HepG2 (cell line): ENCODE results near the gene DNTTIP2. TPM values are rescaled to one million over a fixed set of nuclear protein-coding genes. Genes with fewer than 3 reads are reported as not detected.

ENCODE experiments used
- ATAC-seq: fragments of 200-7000 bp; cut with Tn5 transposase; 3 replicates; pipeline ENCODE4 v1.9.1; 2020; ENCODE audit warnings: mild to moderate bottlenecking, moderate library complexity
- BruUV-seq: library from RNA; stranded (reverse); fragments of 400-500 nt; replicated peaks from 2 replicates; lab custom pipeline; 2021; lab: Mats Ljungman, UMichigan
- CTCF ChIA-PET: fragments of 300-600 bp; formaldehyde crosslinking; extraction: SDS; loops from one replicate; lab custom pipeline; 2021; ENCODE audit warnings: low total read pairs, inconsistent platforms, low intra/inter-chr PET ratio; lab: Yijun Ruan, JAX
- POLR2A ChIA-PET: fragments of 350-600 bp; sonication (Branson Sonifier 250); formaldehyde crosslinking; loops from one replicate; lab custom pipeline; 2020; ENCODE audit warnings: antibody characterized with exemption, inconsistent platforms; lab: Yijun Ruan, JAX
- DNase-seq: peaks from one replicate; pipeline ENCODE4 v3.0.0-alpha.2; 2015; ENCODE audit warnings: low spot score
- FAIRE-seq: peaks from 3 replicates; lab custom pipeline; 2011; peaks lifted over from hg19 to GRCh38; lab: Jason Lieb, UNC
- H2AFZ ChIP-seq: one replicate; pipeline ENCODE4 v1.6.1; 2011; ENCODE audit warnings: low read length, inconsistent platforms
- H3K27ac ChIP-seq: fragments of 300-600 bp; 3 replicates; pipeline ENCODE4 v1.8.0; 2011; ENCODE audit warnings: mixed run types, mild to moderate bottlenecking, mixed read lengths, low read length, inconsistent platforms; ENCODE audit not compliant: insufficient read depth; ENCODE audit errors: extremely low read length
- H3K27me3 ChIP-seq, 2 experiments: fragments of 200-600 bp in 1 of 2; 2 replicates in 1 of 2; 3 replicates in 1 of 2; pipeline versions ENCODE4 v1.6.0 to v1.8.0; 2011; ENCODE audit warnings: low read length in 2 of 2, mild to moderate bottlenecking in 2 of 2, moderate library complexity in 2 of 2, inconsistent platforms in 1 of 2; ENCODE audit not compliant: insufficient read depth in 2 of 2, control insufficient read depth in 1 of 2
- H3K36me3 ChIP-seq, 2 experiments: fragments of 200-600 bp in 1 of 2; replicated peaks in 1 of 2; 2 replicates in 1 of 2; 3 replicates in 1 of 2; pipeline versions ENCODE4 v1.5.1 to v1.8.0; 2011; ENCODE audit warnings: low read length in 2 of 2, inconsistent platforms in 1 of 2; ENCODE audit not compliant: insufficient read depth in 2 of 2, control insufficient read depth in 1 of 2
- H3K4me1 ChIP-seq: 2 replicates; pipeline ENCODE4 v1.5.1; 2012; ENCODE audit warnings: low read length, inconsistent platforms; ENCODE audit not compliant: insufficient read depth
- H3K4me2 ChIP-seq: 2 replicates; pipeline ENCODE4 v1.6.0; 2011; ENCODE audit warnings: low read depth, low read length, inconsistent platforms
- H3K4me3 ChIP-seq, 3 experiments: fragments of 200-600 bp in 1 of 3; sonication (generic), shearing (Covaris generic) in 1 of 3; replicated peaks in 1 of 3; 2 replicates each; pipeline ENCODE4 v1.5.1; 2011 to 2016; ENCODE audit warnings: low read length in 3 of 3, inconsistent platforms in 2 of 3, low read depth in 2 of 3, mild to moderate bottlenecking in 2 of 3, control low read depth in 1 of 3, mixed read lengths in 1 of 3; ENCODE audit not compliant: insufficient read depth in 1 of 3
- H3K79me2 ChIP-seq: one replicate; pipeline ENCODE4 v1.6.1; 2011; ENCODE audit warnings: low read length, inconsistent platforms; ENCODE audit not compliant: insufficient read depth
- H3K9ac ChIP-seq: 2 replicates; pipeline ENCODE4 v1.6.0; 2011; ENCODE audit warnings: mild to moderate bottlenecking, low read depth, low read length, inconsistent platforms; ENCODE audit not compliant: insufficient read depth
- H3K9me3 ChIP-seq: 2 replicates; pipeline ENCODE4 v1.5.1; 2012; ENCODE audit warnings: mild to moderate bottlenecking, low read length
- H4K20me1 ChIP-seq: 2 replicates; pipeline ENCODE4 v1.6.0; 2011; ENCODE audit warnings: inconsistent platforms, mild to moderate bottlenecking, low read length, moderate library complexity; ENCODE audit not compliant: insufficient read depth
- AHR ChIP-seq: IDR thresholded peaks from 2 replicates; pipeline ENCODE4 v1.6.1; 2018; ENCODE audit warnings: missing genetic modification reagents, missing compliant biosample characterization
- ETV5 ChIP-seq: IDR thresholded peaks from 2 replicates; pipeline ENCODE4 v1.6.1; 2018; ENCODE audit warnings: missing biosample characterization, missing genetic modification reagents, inconsistent platforms, borderline replicate concordance
- ETV6 ChIP-seq: sonication (generic); formaldehyde crosslinking; conservative IDR thresholded peaks from 2 replicates; pipeline ENCODE4 v1.4.0; 2020; ENCODE audit warnings: missing genetic modification reagents
- MEIS2 ChIP-seq: sonication (generic); formaldehyde crosslinking; IDR thresholded peaks from 2 replicates; pipeline ENCODE4 v1.9.0; 2021; ENCODE audit warnings: mild to moderate bottlenecking, missing genetic modification reagents
- PAF1 ChIP-seq: IDR thresholded peaks from 2 replicates; pipeline ENCODE4 v1.6.1; 2016; ENCODE audit warnings: missing genetic modification reagents, missing compliant biosample characterization
- RBFOX2 ChIP-seq: fragments of 200-400 bp; formaldehyde crosslinking; IDR thresholded peaks from 2 replicates; pipeline ENCODE4 v1.6.1; 2017; ENCODE audit warnings: low read depth, mild to moderate bottlenecking, low read length
- WIZ ChIP-seq: sonication (generic); formaldehyde crosslinking; IDR thresholded peaks from 2 replicates; pipeline ENCODE4 v1.5.1; 2020; ENCODE audit warnings: mild to moderate bottlenecking, missing genetic modification reagents
- YEATS4 ChIP-seq: sonication (generic); formaldehyde crosslinking; IDR thresholded peaks from 2 replicates; pipeline ENCODE4 v1.4.0; 2020; ENCODE audit warnings: missing genetic modification reagents, borderline replicate concordance
- ZGPAT ChIP-seq: IDR thresholded peaks from 2 replicates; pipeline ENCODE4 v1.6.1; 2016; ENCODE audit warnings: mild to moderate bottlenecking
- ZNF224 ChIP-seq: sonication (generic); formaldehyde crosslinking; IDR thresholded peaks from 2 replicates; pipeline ENCODE4 v1.5.0; 2020; ENCODE audit warnings: mild to moderate bottlenecking, missing genetic modification reagents
- ZNF343 ChIP-seq: sonication (generic); formaldehyde crosslinking; IDR thresholded peaks from 2 replicates; pipeline ENCODE4 v1.4.0; 2020; ENCODE audit warnings: mild to moderate bottlenecking, missing genetic modification reagents
- ZNF350 ChIP-seq: sonication (generic); formaldehyde crosslinking; IDR thresholded peaks from 2 replicates; pipeline ENCODE4 v1.4.0; 2020; ENCODE audit warnings: mild to moderate bottlenecking, low read depth, missing genetic modification reagents, borderline replicate concordance
- ZNF547 ChIP-seq: sonication (generic); formaldehyde crosslinking; IDR thresholded peaks from 2 replicates; pipeline ENCODE4 v1.5.1; 2020; ENCODE audit warnings: mild to moderate bottlenecking, missing genetic modification reagents
- ZNF574 ChIP-seq: sonication (generic); formaldehyde crosslinking; IDR thresholded peaks from 2 replicates; pipeline ENCODE4 v1.4.0; 2020; ENCODE audit warnings: missing genetic modification reagents
- ZNF652 ChIP-seq: IDR thresholded peaks from 2 replicates; pipeline ENCODE4 v1.6.1; 2016; ENCODE audit warnings: low read depth, borderline replicate concordance
- ZNF740 ChIP-seq: sonication (generic); formaldehyde crosslinking; IDR thresholded peaks from 2 replicates; pipeline ENCODE4 v1.4.0; 2020; ENCODE audit warnings: missing genetic modification reagents
- WGBS: methylation state at CpG from one replicate; pipeline ENCODE4 v1.1.6; 2017; ENCODE audit warnings: low lambda C conversion rate; 5-methylcytosine and 5-hydroxymethylcytosine counted together
- in situ Hi-C: cut with HindIII; loops from 2 replicates; pipeline ENCODE4 v1.10.0; 2017; ENCODE audit warnings: low pct_unique_long_range_greater_than_20kb; ENCODE audit not compliant: extremely low pct_ligation_motif_present
- intact Hi-C: fragments of 100-400 bp; cut with micrococcal nuclease; formaldehyde crosslinking; loops from one replicate; pipeline ENCODE4 v1.10.0; 2022; ENCODE audit not compliant: unreplicated experiment
- polyA plus RNA-seq, 8 experiments: library from polyadenylated mRNA; depleted of rRNA in 3 of 8; stranded (reverse) in 7 of 8; unstranded in 1 of 8; fragments of >200 nt; fragmentation: Illumina TruSeq in 4 of 8; extraction: Trizol in 4 of 8; gene quantifications; 2 replicates each; pipeline versions ENCODE4 v1.2.1 to v1.2.3, GENCODE V29; 2011 to 2016; ENCODE audit warnings: low read depth in 4 of 8, missing spikeins in 1 of 8, mixed read lengths in 1 of 8; ENCODE audit not compliant: insufficient read depth in 1 of 8
- total RNA-seq, 5 experiments: library from RNA; depleted of rRNA; stranded (reverse); fragments of >200 nt; fragmentation: Illumina TruSeq; extraction: Trizol; gene quantifications; 2 replicates each; pipeline ENCODE4 v1.2.3, GENCODE V29; 2016; ENCODE audit warnings: low read depth in 1 of 5

The DNTTIP2 gene
- total and polyA plus RNA-seq, 2 of the 13 experiments (the other 11 are each of a cell fraction or from before 2014, with no cell fraction given), result 11.4 to 63.3 TPM

GRCh38 chr1:93840956-93841482, 38.0 kb downstream of the DNTTIP2 start:
- H3K4me1 ChIP-seq, result peaks cover 14% of the 10 kb centered on the region
- no peaks in the 10 kb centered on the region for H4K20me1 ChIP-seq
- no peak overlapping the region for H3K4me3 ChIP-seq
- ChIA-PET CTCF (no interaction called here), POLR2A (no interaction called here)
- intact Hi-C loops (loop anchor here (10.0 kb wide), 1 partner anchor 536 kb away; no protein-coding TSS in a partner anchor), in situ Hi-C loops (no loop called here)
- no peak overlapping the region for H3K9ac ChIP-seq
- no peak for ATAC-seq
- no peak for TF ChIP-seq ETV5 (CRISPR knock-in tag)
- TF ChIP-seq RBFOX2, result no peak
- no peak for TF ChIP-seq WIZ (CRISPR knock-in tag)
- TF ChIP-seq ETV6 (CRISPR knock-in tag), result no peak
- no peak for TF ChIP-seq ZGPAT
- WGBS, result 93% methylated on average over 4 of the region's 4 CpGs
- H3K27me3 ChIP-seq, result no peaks in the 10 kb centered on the region; a peak in 2 of 5 replicates
- no peak overlapping the region for H2AFZ ChIP-seq
- no peaks in the 10 kb centered on the region for H3K36me3 ChIP-seq
- no peaks in the 10 kb centered on the region for H3K79me2 ChIP-seq
- H3K9me3 ChIP-seq, result no peaks in the 10 kb centered on the region
- FAIRE-seq, result no peak
- H3K4me2 ChIP-seq, result no peak overlapping the region
- no TSS peak for BruUV-seq
- no peak overlapping the region for H3K27ac ChIP-seq
- no peak for DNase-seq

- FAIRE-seq (no peak), DNase-seq (no peak), ATAC-seq (no peak)
- intact Hi-C loops (loop anchor here (10.0 kb wide), 1 partner anchor 535 kb away; no protein-coding TSS in a partner anchor), in situ Hi-C loops (no loop called here)
- Histone ChIP-seq H2AFZ (no peak overlapping the region), H3K9me3 (no peaks in the 10 kb centered on the region), H3K9ac (no peak overlapping the region), H3K4me3 (no peak overlapping the region), H3K27me3 (no peaks in the 10 kb centered on the region; a peak in 1 of 5 replicates), H3K36me3 (no peaks in the 10 kb centered on the region), H3K27ac (no peak overlapping the region), H3K4me2 (no peak overlapping the region), H3K79me2 (no peaks in the 10 kb centered on the region), H3K4me1 (peaks cover 9% of the 10 kb centered on the region), H4K20me1 (no peaks in the 10 kb centered on the region)
- CTCF ChIA-PET, result no interaction called here
- BruUV-seq, result no TSS peak
- POLR2A ChIA-PET, result no interaction called here
- WGBS, result 90% methylated on average over 2 of the region's 2 CpGs
- TF ChIP-seq YEATS4 (CRISPR knock-in tag) (no peak), AHR (no peak), ZNF547 (no peak), ZNF652 (CRISPR knock-in tag) (no peak), ZNF350 (CRISPR knock-in tag) (no peak), MEIS2 (CRISPR knock-in tag) (no peak), ZNF574 (CRISPR knock-in tag) (no peak), PAF1 (no peak), ZNF740 (CRISPR knock-in tag) (no peak), ZNF343 (CRISPR knock-in tag) (no peak), ZNF224 (CRISPR knock-in tag) (no peak)
These were observed 39.3 kb downstream of the DNTTIP2 start for GRCh38 chr1:93839753-93840152.
